Dedifferentiated amniotic fluid mesenchymal stem cell (primary cell): ENCODE measurements around the gene AEBP2.
"Not testable (repeated sequence)": the region's sequence is repeated elsewhere in the genome, so short reads cannot be mapped to it uniquely, and the experiment has no call there.

ENCODE experiments used
- DNase-seq: peaks from one replicate; pipeline ENCODE4 v3.0.0-alpha.2; 2016; ENCODE audit errors: extremely low spot score

AEBP2 gene

DNA sequence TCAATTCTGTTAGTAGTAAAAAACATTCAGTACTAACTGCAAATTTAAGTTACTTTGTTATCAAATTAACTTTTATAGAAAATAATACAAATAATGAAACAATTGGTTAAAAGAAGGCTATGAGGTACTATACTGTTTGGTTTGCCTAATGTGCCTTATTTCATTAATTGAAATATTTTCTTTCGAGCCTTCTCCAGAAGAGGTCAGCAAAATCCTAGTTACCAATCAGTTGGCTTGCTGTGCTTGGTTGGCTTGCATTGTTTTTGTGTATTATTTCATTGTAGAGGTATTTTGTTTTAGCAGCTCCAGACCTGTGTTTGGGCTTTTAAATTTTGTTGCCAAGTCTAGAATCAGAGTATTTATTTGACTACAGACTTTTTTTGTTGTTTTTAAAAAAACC, 68.5 kb downstream of the AEBP2 start:
- peak; percentile 48 for DNase-seq

DNA sequence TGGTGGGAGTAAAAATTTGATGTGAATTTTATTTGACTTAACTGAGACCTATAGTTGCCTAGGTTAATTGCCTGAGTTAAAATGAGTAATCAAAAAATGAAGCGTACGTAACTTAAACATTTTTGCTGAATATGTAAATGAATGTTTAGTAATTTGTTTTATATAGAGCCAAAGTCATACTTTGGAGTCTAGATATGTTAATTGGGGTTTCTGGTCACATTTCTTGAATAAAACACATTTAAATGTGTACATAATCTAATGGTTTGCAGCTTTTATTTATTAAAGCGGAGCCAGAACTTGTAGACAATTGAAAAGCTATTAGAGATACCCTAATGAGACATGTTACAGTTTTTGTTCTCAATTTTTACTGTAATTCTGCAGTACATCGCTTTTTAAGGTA, 71.2 kb downstream of the AEBP2 start:
- no peak for DNase-seq

DNA sequence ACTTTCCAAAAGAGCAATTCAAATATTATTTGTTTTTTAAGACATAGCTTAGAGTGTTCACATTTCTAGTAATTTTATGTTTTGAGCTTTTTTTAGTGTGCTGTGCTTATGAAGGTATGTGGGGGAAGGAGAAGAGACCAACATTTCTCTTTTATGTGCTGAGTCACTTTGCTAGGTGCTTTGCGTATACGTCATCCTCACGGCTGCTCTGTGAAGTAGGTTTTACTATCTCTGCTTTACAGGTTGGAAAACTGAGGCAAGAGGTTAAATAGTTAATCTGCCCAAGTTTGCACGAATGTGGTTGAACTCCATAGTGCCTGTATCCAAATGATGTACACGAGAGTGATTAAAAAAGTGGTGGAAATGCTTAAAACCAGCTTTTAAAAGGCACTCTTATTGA, 75.9 kb downstream of the AEBP2 start:
- no peak for DNase-seq

DNA sequence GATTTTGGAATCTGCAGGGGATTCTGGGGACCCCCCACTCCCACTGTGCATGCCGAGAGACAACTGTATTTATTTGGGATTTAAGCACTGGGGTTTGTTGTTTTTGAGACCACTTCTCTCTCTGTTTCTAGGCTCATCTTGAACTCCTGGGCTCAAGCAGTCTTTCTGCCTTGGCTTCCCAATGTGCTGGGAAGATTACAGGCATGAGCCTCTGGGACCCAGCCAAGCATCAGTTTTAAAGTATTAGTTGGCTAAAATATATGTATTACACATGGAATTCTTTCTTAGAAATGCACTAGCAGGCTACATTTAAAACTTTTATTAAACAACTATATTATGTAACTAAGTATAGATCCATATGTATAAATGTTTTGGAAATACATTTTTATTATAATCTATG, 78.3 kb downstream of the AEBP2 start:
- no peak for DNase-seq

DNA sequence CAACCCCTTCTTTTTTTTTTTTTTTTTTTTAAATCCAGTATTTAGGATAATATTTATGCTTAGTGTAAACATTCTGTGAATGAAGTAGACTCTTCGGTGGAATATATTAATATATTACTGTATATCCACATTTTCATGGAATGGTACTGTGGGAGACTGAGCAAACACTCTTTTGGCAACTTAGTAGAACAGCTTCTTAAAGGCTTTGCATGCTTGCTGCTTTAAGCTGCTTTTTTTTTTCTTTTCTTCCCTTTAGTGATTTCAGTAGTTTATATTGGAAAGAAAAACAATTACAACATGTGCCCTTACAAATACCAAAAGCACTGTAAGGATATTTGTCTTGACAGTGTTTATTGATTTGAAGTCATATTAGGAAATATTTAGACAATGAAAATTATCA, 78.9 kb downstream of the AEBP2 start:
- no peak for DNase-seq

DNA sequence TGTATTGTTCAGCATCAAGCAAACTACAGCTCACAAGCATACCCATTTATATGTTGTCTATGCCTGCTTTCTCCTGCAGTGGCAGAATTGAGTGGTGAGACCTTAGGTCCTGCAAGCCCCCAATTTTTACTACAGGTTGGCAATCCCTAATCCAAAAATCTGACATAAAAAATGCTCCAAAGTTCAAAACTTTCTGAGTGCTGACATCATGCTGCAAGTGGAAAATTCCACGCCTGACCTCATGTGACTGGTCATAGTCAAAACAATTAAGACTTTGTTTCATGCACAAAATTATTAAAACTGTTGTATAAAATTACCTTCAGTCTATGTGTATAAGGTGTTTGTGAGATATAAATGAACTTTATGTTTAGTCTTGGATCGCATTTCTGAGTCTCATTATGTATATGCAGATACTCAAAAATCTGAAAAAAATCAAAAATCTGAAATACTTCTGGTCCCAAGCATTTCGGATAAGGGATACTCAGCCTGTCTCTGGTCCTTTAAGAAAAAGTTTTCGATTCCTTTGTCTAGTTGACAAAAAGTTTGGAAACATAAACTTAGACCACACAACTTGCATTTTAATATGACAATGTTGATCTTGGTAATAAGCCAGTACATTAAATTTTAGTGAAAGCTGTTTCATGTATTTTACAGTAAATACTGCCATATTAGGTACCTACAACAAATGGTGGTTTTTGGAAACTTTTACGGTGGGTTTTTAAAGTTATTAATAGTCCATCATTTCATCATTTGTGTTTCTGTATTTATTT, 81.5 kb downstream of the AEBP2 start:
- DNase-seq, result no peak

DNA sequence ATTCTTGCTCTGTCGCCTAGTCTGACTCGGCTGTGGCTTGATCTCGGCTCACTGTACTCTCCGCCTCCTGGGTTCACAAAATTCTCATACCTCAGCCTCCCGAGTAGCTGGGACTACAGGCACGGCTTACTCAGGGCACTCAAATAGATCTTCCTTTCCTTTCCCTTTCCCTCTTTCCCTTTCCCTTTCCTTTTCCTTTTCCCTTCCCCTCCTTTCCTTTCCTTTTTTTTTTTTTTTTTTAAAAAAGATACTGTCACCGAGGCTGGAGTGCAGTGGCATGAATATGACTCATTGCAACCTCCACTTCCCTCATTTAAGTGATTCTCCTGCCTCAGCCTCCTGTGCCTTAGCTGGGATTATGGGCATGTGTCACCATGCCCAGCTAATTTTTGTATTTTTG, 86.0 kb downstream of the AEBP2 start:
- DNase-seq, result no peak

DNA sequence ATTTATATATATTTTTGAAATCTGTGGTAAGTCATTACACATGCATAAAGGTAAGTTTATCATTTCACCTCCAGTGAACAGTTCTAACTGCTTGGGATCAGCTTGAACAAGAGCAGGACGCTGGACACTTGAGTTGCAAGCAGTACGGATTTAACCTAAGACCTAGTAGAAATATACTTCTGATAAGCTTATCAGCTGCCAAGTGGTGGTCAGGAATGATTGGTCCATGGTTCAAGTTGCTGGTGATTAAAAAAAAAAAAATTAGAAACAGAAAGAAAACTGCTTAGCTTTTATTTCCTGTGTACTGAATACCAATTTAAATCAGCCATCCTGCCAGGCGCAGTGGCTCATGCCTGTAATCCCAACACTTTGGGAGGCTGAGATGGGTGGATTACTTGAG, 88.6 kb downstream of the AEBP2 start:
- no peak for DNase-seq

DNA sequence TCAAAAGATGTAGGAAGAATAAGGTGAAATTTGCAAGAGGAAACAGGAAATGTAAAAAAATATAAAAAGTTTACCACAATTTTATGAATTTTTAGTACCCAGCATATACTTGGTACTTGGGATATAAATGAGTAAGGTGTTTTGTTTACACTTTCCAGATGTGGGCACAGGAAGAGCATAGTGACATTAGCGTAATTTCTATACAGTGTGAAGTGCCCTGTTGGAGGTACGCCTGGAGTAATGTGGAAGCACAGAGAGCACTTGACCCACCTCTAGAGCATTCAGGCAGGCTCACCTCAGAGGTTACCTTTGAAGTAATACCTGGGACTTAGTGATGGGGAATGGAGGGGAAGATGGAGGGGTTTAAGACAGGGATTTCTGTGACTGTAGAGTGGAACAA, 89.5 kb downstream of the AEBP2 start:
- DNase-seq, result no peak

DNA sequence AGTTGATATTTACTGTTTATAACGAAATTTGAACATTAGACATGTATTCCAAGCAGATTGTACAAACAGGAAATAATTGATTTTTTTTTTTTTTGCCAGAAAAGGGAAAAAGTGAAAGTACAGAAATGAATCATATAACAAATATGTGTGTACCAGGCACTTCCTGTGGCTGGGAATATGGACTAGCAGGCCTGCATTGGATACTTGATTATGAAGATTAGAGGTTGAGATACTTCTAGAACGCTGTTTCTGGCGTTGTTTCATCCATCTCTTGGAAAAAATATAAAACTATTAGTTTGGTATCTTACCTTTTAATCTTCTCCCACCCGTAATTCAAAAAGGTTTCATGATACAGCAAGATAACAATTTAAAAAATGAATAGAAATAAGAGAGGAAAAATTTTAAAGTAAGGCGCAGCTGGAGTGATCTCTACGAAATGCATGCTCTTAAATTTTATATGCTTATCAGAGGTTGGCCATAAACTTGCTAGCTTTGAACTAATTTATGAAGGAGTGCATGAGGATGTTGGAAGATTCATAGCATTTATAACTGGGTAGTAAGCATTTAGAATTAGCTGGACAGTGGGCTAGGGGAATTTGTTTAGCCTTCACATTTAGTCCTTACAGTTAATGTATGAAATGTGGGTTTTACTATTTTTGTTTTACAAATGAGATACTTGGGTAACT, 90.8 kb downstream of the AEBP2 start:
- no peak for DNase-seq

DNA sequence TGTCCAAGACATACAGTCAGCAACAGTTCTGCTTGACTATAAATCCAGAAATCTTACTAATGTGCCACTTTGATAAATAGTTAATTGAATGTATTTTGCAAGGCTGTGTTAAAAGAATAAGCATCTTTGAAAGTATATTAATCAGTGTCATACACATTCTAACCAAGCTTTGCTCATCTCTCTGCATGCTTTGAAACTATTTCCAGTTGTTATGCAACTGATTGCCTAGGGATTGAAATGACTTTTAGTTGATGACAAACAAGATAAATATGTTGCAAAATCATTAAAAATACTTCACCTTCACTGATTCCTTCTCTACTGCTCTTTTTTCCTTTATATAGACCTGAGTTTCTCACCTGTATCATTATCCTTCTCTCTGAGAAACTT, 91.3 kb downstream of the AEBP2 start:
- DNase-seq, result peak; percentile 45

DNA sequence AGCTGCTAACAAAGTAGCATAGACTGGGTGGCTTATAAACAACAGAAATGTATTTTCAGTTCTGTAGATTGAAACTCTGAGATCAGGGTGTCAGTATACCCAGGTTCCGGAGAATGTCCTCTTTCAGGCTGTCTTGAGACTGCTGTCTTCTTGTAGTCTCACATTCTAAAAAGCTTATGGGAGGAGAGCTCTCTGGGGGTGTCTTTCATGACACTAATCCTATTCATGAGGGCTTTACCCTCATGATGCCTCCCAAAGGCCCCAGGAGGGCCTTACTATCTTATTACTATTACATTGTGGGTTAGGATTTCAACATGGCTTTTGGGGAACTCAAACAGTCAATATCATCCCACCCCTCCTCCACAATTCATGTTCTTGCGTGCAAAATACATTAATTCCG, 94.3 kb downstream of the AEBP2 start:
- DNase-seq, result no peak

DNA sequence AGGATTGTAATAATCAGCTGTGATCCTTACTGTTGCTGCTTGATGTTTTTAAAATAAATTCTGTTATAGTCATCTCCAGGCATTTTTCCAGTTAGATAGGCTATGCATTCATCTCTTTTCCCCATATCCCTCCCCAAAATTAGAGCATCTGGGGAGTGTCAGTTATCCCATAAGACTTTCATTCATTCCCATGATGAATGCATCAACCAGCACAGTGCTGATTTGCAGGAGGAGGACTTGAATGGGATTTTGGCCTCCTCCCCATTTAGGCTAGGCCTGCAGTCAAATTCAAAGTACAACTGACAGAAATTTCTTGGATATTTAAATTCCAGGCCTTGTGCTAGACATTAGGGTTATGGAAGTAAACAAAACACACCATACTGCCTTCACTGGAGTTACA, 99.8 kb downstream of the AEBP2 start:
- DNase-seq, result no peak

DNA sequence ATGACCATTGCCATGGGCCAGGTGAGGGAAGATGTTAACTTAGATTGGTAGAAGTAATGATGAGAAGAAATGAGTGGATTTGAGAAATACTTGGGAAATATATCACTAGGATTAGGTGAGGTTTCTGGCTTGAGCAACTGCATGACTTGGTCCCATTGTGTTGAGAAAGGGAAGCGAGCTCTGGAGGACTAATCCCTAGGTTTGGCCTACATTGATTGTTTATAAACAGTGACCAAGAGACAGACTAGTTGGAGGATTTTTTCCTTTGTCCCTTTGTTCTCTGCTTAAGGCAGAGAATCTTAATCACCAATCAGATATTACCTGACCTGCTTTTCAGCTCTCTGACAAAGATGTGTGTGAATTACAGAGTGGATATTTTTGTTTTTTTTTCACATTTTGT, 100.5 kb downstream of the AEBP2 start:
- DNase-seq, result no peak

DNA sequence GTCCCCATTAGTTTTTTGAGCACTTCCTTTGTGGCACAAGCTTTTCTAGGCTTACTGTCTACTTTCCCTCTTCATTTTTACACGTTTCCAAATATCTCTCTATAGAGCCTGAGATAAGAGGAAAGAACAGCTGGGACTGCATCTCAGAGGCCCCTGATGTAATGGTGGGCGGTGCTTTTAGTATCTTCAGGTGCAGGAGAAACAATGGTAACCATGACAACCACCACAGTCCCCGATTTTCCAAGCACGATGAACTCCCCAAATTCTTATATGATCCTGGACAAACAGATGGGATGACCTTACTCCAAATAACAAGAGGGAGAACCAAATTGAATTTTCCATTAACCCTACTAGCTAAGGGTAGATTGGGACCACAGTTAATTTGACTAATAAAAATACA, 103.3 kb downstream of the AEBP2 start:
- no peak for DNase-seq

DNA sequence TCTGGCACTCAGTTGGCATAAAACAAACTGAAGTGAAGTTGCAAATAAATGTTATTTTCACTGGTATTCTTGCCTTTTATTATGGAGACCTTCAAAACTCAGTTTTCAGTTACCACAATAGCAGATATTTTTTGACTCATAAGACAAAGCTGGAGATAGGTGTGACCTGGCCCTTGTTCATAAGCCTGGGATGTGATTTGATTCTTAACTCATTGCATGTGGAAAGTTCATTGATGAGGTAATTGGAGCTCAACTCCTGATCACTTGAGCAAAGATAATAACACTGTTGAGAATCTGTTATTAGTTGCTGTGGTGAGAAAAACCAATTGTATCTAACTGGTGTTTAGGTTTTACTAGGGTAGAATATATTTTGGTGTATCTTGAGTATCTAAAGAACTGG, 105.1 kb downstream of the AEBP2 start:
- DNase-seq, result no peak

DNA sequence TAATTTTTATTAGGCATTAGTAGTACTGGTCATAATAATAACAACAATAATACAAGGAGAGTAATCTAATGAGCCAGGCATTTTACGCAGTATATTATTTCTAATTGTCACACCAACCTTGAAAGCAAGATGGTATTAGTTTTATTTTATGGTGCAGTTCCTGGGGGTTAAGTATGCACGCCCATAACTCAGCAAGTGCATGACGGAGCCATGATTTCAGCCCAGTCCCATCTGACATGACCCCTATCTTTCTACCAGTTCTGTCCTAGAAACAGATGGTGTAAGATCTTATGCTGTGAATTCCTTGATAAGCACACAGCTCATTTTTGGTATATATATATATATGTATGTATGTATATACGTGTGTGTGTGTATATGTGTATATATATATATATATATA, 106.0 kb downstream of the AEBP2 start:
- DNase-seq, result no peak

DNA sequence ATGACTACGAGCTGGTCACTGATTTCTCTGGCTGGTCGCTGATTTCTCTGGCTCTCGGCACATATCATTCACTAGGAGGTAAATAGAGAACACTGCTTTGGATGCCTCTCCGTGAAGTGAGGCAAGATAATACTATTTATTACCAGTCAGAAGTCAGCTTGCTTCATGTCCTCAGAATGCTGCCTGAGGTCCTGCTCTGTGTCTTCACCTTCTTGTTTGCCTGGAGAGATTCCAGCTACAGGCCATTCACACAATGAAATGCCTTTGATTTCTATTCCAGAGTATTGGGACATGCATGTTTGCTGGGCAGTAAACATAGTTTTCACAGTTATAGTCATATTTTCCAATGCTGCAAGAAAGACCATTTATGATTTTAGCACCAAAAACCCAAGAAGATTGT, 106.7 kb downstream of the AEBP2 start:
- DNase-seq, result no peak

DNA sequence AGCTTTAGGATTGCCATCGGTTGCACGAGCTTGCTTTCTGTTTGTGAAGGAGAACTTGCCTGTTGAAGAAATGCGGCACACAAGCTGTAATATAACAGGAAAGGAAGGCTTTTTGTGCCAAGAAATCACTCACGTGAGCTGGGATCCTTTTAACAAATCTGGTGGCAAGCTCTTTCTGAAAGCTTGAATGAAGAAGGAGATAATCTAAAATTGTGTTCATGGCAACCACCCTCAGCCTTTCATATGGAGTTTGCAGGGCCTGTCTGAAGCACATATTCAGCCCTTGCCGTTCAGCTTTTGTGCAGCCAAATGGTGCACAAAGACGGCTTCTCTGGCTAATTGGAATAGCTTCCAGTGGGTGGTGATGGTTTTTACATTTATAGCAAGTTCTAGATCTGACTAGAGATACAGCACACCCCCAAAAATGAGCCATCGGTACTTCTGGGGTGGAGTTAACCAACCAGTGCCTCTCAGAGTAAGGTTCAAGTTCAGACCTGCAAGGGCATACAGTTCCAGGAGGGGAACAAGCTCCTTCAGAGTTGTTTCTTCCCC, 107.4 kb downstream of the AEBP2 start:
- DNase-seq, result peak; percentile 27

DNA sequence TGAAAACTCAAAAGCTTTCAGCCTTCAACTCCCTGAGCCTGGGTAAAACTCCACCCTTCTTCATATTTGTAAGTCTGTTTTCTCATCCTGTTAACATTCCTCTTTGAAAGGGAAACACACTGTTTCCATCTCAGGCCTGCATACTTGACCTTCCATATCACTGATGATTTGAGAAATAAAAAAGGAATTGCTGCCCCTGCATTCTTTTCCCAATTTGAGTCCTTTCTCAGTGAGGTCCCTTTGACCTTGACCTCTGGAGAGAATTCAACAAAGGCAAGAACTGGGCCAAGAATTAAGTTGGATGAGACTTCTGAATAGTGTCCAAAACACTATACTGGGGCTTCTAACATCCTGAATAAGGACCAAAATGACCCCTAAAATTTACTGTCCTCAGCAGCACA, 108.0 kb downstream of the AEBP2 start:
- no peak for DNase-seq

DNA sequence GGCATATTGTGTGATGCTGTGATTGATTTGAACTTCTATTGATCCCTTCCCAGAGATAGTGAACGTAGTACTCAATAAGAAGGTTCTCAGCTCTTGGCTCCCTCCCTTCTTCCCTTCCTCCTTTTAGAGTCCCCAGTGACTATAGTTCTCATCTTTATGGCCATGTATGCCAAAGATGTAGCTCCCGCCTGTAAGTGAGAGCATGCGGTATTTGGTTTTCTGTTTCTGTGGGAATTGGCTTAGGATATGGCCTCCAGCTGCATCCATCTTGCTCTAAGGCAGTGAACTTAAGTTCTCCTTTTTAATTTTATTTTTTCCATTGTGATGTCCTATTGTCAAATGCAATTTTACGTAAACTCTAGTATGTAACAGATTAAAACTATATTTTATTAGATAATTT, 109.5 kb downstream of the AEBP2 start:
- no peak for DNase-seq

DNA sequence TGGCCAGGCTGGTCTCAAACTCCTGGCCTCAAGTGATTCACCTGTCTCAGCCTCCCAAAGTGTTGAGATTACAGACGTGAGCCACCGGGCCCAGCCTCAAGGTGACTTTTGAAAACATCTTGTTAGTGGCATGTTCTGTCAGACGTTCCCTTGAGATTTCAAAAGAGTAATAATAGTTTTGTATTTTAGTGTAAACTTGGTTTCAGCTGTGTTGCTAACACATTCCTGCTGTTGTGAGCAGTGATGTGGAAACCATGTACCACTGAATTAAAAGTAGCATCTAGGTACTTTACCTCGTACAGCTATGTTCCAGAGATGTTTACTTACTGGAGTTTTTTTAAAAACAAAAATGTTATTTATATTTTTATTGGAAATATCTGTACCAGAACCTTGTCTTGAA, 111.3 kb downstream of the AEBP2 start:
- no peak for DNase-seq

DNA sequence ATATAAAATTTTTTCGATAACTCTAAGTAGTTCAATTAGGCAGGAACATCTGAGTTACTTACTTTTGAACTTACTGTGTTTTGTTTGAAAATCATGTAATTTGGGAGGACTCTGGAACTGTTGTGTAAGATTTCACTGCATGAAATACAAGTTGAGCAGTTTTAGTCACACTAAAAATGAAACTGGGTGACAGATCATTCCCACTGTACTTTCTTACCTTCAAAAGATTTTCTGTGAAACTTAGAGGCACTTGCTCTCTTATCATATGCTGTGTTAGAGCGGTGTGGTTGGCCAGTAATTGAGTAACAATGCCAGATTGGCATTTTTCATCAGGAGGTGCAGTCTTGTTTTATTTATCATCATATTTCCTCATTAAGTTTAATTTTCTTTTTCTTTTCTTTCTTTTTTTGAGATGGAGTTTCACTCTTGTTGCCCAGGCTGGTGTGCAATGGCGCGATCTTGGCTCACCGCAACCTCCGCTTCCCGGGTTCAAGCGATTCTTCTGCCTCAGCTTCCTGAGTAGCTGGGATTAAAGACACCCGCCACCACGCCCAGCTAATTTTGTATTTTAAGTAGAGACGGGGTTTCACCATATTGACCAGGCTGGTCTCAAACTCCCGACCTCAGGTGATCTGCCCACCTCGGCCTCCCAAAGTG, 113.3 kb downstream of the AEBP2 start:
- DNase-seq, result not testable (repeated sequence)
